PC-9 (cell line): Measurements from ENCODE around the gene GMDS.

ENCODE experiments used
- CTCF ChIP-seq: fragments of 200-600 bp; sonication (generic); conservative IDR thresholded peaks from 2 replicates; pipeline ENCODE4 v1.6.1; 2017; ENCODE audit warnings: mixed run types, antibody characterized with exemption, mild to moderate bottlenecking, moderate library complexity
- EZH2 ChIP-seq: fragments of 200-600 bp; sonication (generic); IDR thresholded peaks from 2 replicates; pipeline ENCODE4 v1.8.0; 2017; ENCODE audit warnings: antibody characterized with exemption, low read depth

- TF ChIP-seq CTCF = no peak
- no peak for TF ChIP-seq EZH2
Observed at GRCh38 chr6:1726341-1726768, 519.0 kb downstream of the GMDS start.
